GM23338 (cell line): ENCODE measurements around the gene KRT17. TPM values are rescaled to one million over a fixed set of nuclear protein-coding genes. Genes with fewer than 3 reads are reported as not detected.
"Not testable (repeated sequence)": the region's sequence is repeated elsewhere in the genome, so short reads cannot be mapped to it uniquely, and the experiment has no call there.

Experiments
- ATAC-seq: fragments of 200-7000 bp; cut with Tn5 transposase; 3 replicates; pipeline ENCODE4 v1.9.1; 2020
- DNase-seq: peaks from one replicate; pipeline ENCODE4 v3.0.0-alpha.2; 2015; ENCODE audit warnings: low spot score
- H2AFZ ChIP-seq: fragments of 200-600 bp; sonication (generic); 2 replicates; pipeline ENCODE4 v1.8.0; 2016; ENCODE audit warnings: antibody characterized with exemption, mild to moderate bottlenecking, moderate library complexity
- H3F3A ChIP-seq: fragments of 200-600 bp; sonication (generic); replicated peaks from 2 replicates; pipeline ENCODE4 v1.8.0; 2017; ENCODE audit warnings: antibody characterized with exemption, mixed run types, low read depth
- H3K27ac ChIP-seq: fragments of 200-600 bp; sonication (generic); 2 replicates; pipeline ENCODE4 v1.6.1; 2016; ENCODE audit warnings: low read depth
- H3K27me3 ChIP-seq: fragments of 200-600 bp; sonication (generic); 2 replicates; pipeline ENCODE4 v1.8.0; 2016; ENCODE audit warnings: mild to moderate bottlenecking, mixed run types, moderate library complexity; ENCODE audit not compliant: insufficient read depth
- H3K36me3 ChIP-seq: fragments of 200-600 bp; sonication (generic); 2 replicates; pipeline ENCODE4 v1.8.0; 2016; ENCODE audit warnings: mild to moderate bottlenecking; ENCODE audit not compliant: insufficient read depth
- H3K4me1 ChIP-seq: fragments of 200-600 bp; sonication (generic); 2 replicates; pipeline ENCODE4 v1.8.0; 2016; ENCODE audit warnings: mild to moderate bottlenecking, moderate library complexity; ENCODE audit not compliant: insufficient read depth
- H3K4me2 ChIP-seq: fragments of 200-600 bp; sonication (generic); 2 replicates; pipeline ENCODE4 v1.7.1; 2017; ENCODE audit warnings: mixed run types
- H3K4me3 ChIP-seq: fragments of 200-600 bp; sonication (generic); 2 replicates; pipeline ENCODE4 v1.6.1; 2016; ENCODE audit warnings: mixed run types
- H3K79me2 ChIP-seq: fragments of 200-600 bp; sonication (generic); replicated peaks from 2 replicates; pipeline ENCODE4 v1.8.0; 2017; ENCODE audit warnings: mild to moderate bottlenecking; ENCODE audit not compliant: insufficient read depth
- H3K9me2 ChIP-seq: fragments of 200-600 bp; sonication (generic); 2 replicates; pipeline ENCODE4 v1.8.0; 2017; ENCODE audit not compliant: insufficient read depth
- H4K20me1 ChIP-seq: fragments of 200-600 bp; sonication (generic); replicated peaks from 2 replicates; pipeline ENCODE4 v1.8.0; 2017; ENCODE audit warnings: mild to moderate bottlenecking; ENCODE audit not compliant: insufficient read depth
- H3K27ac Mint-ChIP-seq: 2 replicates; pipeline ENCODE4 v1.8.0; 2020; ENCODE audit warnings: inconsistent platforms, mild to moderate bottlenecking, moderate library complexity, mixed read lengths
- H3K27me3 Mint-ChIP-seq: 3 replicates; pipeline ENCODE4 v1.8.0; 2022; ENCODE audit warnings: low read depth, mild to moderate bottlenecking, moderate library complexity, mixed read lengths, inconsistent platforms; ENCODE audit not compliant: insufficient read depth, poor library complexity
- H3K36me3 Mint-ChIP-seq: 3 replicates; pipeline ENCODE4 v1.8.0; 2021; ENCODE audit warnings: low read depth, mild to moderate bottlenecking, inconsistent platforms, moderate library complexity, mixed read lengths
- H3K4me1 Mint-ChIP-seq: 3 replicates; pipeline ENCODE4 v1.8.0; 2020; ENCODE audit warnings: mild to moderate bottlenecking, inconsistent platforms, mixed read lengths
- H3K4me3 Mint-ChIP-seq: 3 replicates; pipeline ENCODE4 v1.8.0; 2021; ENCODE audit warnings: moderate library complexity, mild to moderate bottlenecking, inconsistent platforms, mixed read lengths
- H3K9me3 Mint-ChIP-seq: 3 replicates; pipeline ENCODE4 v1.8.0; 2020; ENCODE audit warnings: moderate library complexity, mild to moderate bottlenecking, inconsistent platforms, mixed read lengths
- CTCF ChIP-seq, 2 experiments: fragments of 200-600 bp in 1 of 2; sonication (generic) in 1 of 2; conservative IDR thresholded peaks; 2 replicates each; pipeline versions ENCODE4 v1.5.1 to v1.6.1; 2016 to 2017; ENCODE audit warnings: antibody characterized with exemption in 2 of 2, low read depth in 2 of 2, mild to moderate bottlenecking in 2 of 2, moderate library complexity in 1 of 2
- JUNB ChIP-seq: IDR thresholded peaks from one replicate; pipeline ENCODE4 v1.6.1; 2016; ENCODE audit warnings: antibody characterized with exemption; ENCODE audit not compliant: unreplicated experiment
- STAT1 ChIP-seq: IDR thresholded peaks from one replicate; pipeline ENCODE4 v1.6.1; 2016; ENCODE audit warnings: antibody characterized with exemption; ENCODE audit not compliant: unreplicated experiment
- ZNF462 ChIP-seq: fragments of 250-450 bp; sonication (Bioruptor Pico); IDR thresholded peaks from 2 replicates; pipeline ENCODE4 v1.5.0; 2020; ENCODE audit warnings: mild to moderate bottlenecking, moderate library complexity
- polyA plus RNA-seq: library from polyadenylated mRNA; unstranded; fragments of >200 nt; fragmentation: Nextera tagmentation; extraction: Ambion mirVana; gene quantifications from 2 replicates; pipeline ENCODE4 v1.2.1, GENCODE V29; 2016
- total RNA-seq: library from RNA; depleted of rRNA; stranded (reverse); fragments of >200 nt; shearing (Covaris generic); gene quantifications from 2 replicates; pipeline ENCODE4 v1.2.3, GENCODE V29; 2014

KRT17 gene
- total and polyA plus RNA-seq, 2 experiments from 2014 or later = 0.63 to 1.8 TPM

GRCh38 chr17:41610965-41611640, 13.3 kb downstream of the KRT17 start:
- no peaks in the 10 kb centered on the region for H3K4me1 ChIP-seq
- no peak overlapping the region for H3K27ac ChIP-seq
- no peaks in the 10 kb centered on the region for H4K20me1 ChIP-seq
- no peaks in the 10 kb centered on the region for H3K36me3 ChIP-seq
- no peak overlapping the region for H3K4me3 Mint-ChIP-seq
- no peak overlapping the region for H3K27ac Mint-ChIP-seq
- H2AFZ ChIP-seq = no peak overlapping the region
- no peaks in the 10 kb centered on the region for H3K79me2 ChIP-seq
- TF ChIP-seq JUNB (no peak), STAT1 (no peak), ZNF462 (CRISPR knock-in tag) (no peak)
- H3K36me3 Mint-ChIP-seq = no peaks in the 10 kb centered on the region
- peaks cover 13% of the 10 kb centered on the region; the same call in 2 of the 3 replicates for H3K4me1 Mint-ChIP-seq
- no peaks in the 10 kb centered on the region for H3F3A ChIP-seq
- no peak overlapping the region for H3K4me2 ChIP-seq
- H3K27me3 Mint-ChIP-seq = peaks cover 19% of the 10 kb centered on the region
- peaks cover 12% of the 10 kb centered on the region for H3K9me3 Mint-ChIP-seq
- ATAC-seq (no peak), DNase-seq (no peak)
- no peak overlapping the region for H3K4me3 ChIP-seq
- H3K27me3 ChIP-seq = no peaks in the 10 kb centered on the region
- no peaks in the 10 kb centered on the region for H3K9me2 ChIP-seq

- not testable (repeated sequence) for H3K79me2 ChIP-seq, H3K36me3 ChIP-seq, H3K27ac Mint-ChIP-seq, H4K20me1 ChIP-seq, H3K9me2 ChIP-seq, H3K36me3 Mint-ChIP-seq, H3K4me1 Mint-ChIP-seq, H2AFZ ChIP-seq, H3K27me3 ChIP-seq, H3K4me3 Mint-ChIP-seq, H3K27ac ChIP-seq, H3K4me1 ChIP-seq, H3K4me2 ChIP-seq, H3K4me3 ChIP-seq, H3F3A ChIP-seq
- peaks cover 14% of the 10 kb centered on the region for H3K9me3 Mint-ChIP-seq
- peak; percentile 86 for ATAC-seq
- TF ChIP-seq CTCF (conservative IDR thresholded peaks at IDR 0.05; ENCODE audit: low read depth in 2 of 2) = peak; percentile 31 to 60
- DNase-seq = peak; percentile 49
- H3K27me3 Mint-ChIP-seq = peaks cover 13% of the 10 kb centered on the region
Observed at GRCh38 chr17:41610061-41610517, 14.3 kb downstream of the KRT17 start.

GRCh38 chr17:41606930-41607329, 17.4 kb downstream of the KRT17 start:
- not testable (repeated sequence) for H3K4me1 ChIP-seq, H3F3A ChIP-seq, H3K4me3 ChIP-seq, H2AFZ ChIP-seq, H3K27me3 Mint-ChIP-seq, ATAC-seq, H3K27ac Mint-ChIP-seq, H3K4me2 ChIP-seq, H3K4me1 Mint-ChIP-seq, H3K4me3 Mint-ChIP-seq, H3K9me2 ChIP-seq, H4K20me1 ChIP-seq, DNase-seq, H3K36me3 ChIP-seq, H3K36me3 Mint-ChIP-seq, H3K79me2 ChIP-seq, H3K27me3 ChIP-seq, H3K27ac ChIP-seq
- peaks cover 14% of the 10 kb centered on the region for H3K9me3 Mint-ChIP-seq
